Measurements from ENCODE around the gene BZW2.

DNA sequence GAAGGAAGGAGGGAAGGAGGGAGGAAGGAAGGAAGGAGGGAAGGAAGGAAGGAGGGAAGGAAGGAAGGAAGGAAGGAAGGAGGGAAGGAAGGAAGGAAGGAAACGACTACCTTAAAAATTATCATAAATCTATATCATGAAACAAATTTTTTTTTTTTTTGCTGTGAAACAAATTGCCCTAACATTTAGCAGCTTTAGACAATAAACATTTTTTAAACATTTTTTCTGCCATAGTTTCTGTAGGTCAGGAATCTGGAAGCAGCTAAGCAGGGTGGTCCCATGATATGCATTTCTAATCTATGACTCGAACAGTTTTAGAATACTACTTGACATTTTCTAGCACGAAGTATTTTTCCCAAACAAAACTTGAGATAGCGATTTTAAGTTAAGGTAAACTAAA is 64.7 kb downstream of the BZW2 start:
- TF ChIP-seq, protein P1, sequence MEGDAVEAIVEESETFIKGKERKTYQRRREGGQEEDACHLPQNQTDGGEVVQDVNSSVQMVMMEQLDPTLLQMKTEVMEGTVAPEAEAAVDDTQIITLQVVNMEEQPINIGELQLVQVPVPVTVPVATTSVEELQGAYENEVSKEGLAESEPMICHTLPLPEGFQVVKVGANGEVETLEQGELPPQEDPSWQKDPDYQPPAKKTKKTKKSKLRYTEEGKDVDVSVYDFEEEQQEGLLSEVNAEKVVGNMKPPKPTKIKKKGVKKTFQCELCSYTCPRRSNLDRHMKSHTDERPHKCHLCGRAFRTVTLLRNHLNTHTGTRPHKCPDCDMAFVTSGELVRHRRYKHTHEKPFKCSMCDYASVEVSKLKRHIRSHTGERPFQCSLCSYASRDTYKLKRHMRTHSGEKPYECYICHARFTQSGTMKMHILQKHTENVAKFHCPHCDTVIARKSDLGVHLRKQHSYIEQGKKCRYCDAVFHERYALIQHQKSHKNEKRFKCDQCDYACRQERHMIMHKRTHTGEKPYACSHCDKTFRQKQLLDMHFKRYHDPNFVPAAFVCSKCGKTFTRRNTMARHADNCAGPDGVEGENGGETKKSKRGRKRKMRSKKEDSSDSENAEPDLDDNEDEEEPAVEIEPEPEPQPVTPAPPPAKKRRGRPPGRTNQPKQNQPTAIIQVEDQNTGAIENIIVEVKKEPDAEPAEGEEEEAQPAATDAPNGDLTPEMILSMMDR (IDR thresholded peaks at IDR 0.05), result no peak
- no peak for TF ChIP-seq POLR2A (IDR thresholded peaks at IDR 0.05)
- TF ChIP-seq POLR2AphosphoS5 (IDR thresholded peaks at IDR 0.05), result no peak
- no peak for TF ChIP-seq EP300 (IDR thresholded peaks at IDR 0.05)

All from upper lobe of left lung (tissue), 4 donors.